GM19455 (cell line): ENCODE results near the gene MCC.

Experiments
- ATAC-seq: cut with Tn5 transposase; IDR thresholded peaks from one replicate; pipeline ENCODE4 v1.9.1; 2021; ENCODE audit not compliant: unreplicated experiment

The MCC gene

GRCh38 chr5:113373426-113373825, 114.8 kb downstream of the MCC start:
- ATAC-seq = no peak

- no peak for ATAC-seq
These were observed 116.5 kb downstream of the MCC start for GRCh38 chr5:113371721-113372196.

GRCh38 chr5:113367586-113367985, 120.7 kb downstream of the MCC start:
- ATAC-seq = no peak

GRCh38 chr5:113364466-113364865, 123.8 kb downstream of the MCC start:
- ATAC-seq = no peak

- no peak for ATAC-seq
These were observed 126.6 kb downstream of the MCC start for GRCh38 chr5:113361701-113362100.

- no peak for ATAC-seq
These were observed 128.8 kb downstream of the MCC start for GRCh38 chr5:113359419-113359818.

GRCh38 chr5:113358696-113359095, 129.6 kb downstream of the MCC start:
- no peak for ATAC-seq

- ATAC-seq = no peak
These were observed 130.4 kb downstream of the MCC start for GRCh38 chr5:113357696-113358476.

GRCh38 chr5:113356487-113356886, 131.8 kb downstream of the MCC start:
- no peak for ATAC-seq

GRCh38 chr5:113354055-113354454, 134.2 kb downstream of the MCC start:
- ATAC-seq = no peak

- no peak for ATAC-seq
These were observed 140.7 kb downstream of the MCC start for GRCh38 chr5:113347572-113347971.

GRCh38 chr5:113344973-113345940, 143.0 kb downstream of the MCC start:
- ATAC-seq = no peak

- ATAC-seq = no peak
These were observed 144.9 kb downstream of the MCC start for GRCh38 chr5:113343343-113343742.

GRCh38 chr5:113340537-113340936, 147.7 kb downstream of the MCC start:
- ATAC-seq = no peak

GRCh38 chr5:113338628-113339027, 149.6 kb downstream of the MCC start:
- ATAC-seq = no peak

- ATAC-seq = no peak
These were observed 150.5 kb downstream of the MCC start for GRCh38 chr5:113337515-113338415.

GRCh38 chr5:113336975-113337374, 151.3 kb downstream of the MCC start:
- no peak for ATAC-seq

GRCh38 chr5:113333411-113333810, 154.8 kb downstream of the MCC start:
- ATAC-seq = no peak

GRCh38 chr5:113331209-113331551, 157.1 kb downstream of the MCC start:
- no peak for ATAC-seq

GRCh38 chr5:113330533-113331208, 157.6 kb downstream of the MCC start:
- no peak for ATAC-seq
